Gastroesophageal sphincter (tissue), 3 donors: ENCODE data around the gene TRMT2A.

ENCODE experiments used
- POLR2A ChIP-seq, 2 donors: fragments of 450-650 bp; IDR thresholded peaks; one replicate each; pipeline ENCODE4 v1.6.1; 2017; ENCODE audit warnings: antibody characterized with exemption in 2 of 2, mild to moderate bottlenecking in 2 of 2, moderate library complexity in 1 of 2
- POLR2AphosphoS5 ChIP-seq: sonication (generic); formaldehyde crosslinking; IDR thresholded peaks from one replicate; pipeline ENCODE4 v1.6.1; 2017; ENCODE audit warnings: antibody characterized with exemption
- TF ChIP-seq, protein P1 (sequence below), 4 experiments: fragments of 200-600 bp in 2 of 4; fragments of 450-650 bp in 2 of 4; sonication (generic) in 1 of 4; IDR thresholded peaks; one replicate each; pipeline ENCODE4 v1.5.1; 2017 to 2019; ENCODE audit warnings: antibody characterized with exemption in 4 of 4, mild to moderate bottlenecking in 2 of 4, moderate library complexity in 2 of 4

DNA sequence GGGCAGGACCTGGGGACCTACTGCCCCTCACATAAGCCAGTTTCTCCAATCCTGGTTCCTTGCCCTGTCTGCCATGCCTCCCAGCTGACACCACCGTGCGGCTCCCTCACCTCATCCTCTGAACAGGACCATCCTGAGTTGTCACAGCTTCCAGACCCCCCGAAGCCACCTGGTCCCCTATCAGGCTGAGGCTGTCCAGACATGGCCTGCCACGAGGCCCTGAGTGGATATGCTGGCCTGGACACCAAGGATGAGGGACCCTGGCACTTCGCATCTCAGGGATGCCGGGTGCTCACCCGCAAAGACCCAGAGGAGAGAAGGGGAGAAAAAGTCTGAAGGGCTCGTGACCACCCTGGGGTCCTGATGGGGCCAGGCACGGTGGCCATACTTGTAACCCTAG lies 49.7 kb upstream of the TRMT2A start:
- TF ChIP-seq, protein P1, sequence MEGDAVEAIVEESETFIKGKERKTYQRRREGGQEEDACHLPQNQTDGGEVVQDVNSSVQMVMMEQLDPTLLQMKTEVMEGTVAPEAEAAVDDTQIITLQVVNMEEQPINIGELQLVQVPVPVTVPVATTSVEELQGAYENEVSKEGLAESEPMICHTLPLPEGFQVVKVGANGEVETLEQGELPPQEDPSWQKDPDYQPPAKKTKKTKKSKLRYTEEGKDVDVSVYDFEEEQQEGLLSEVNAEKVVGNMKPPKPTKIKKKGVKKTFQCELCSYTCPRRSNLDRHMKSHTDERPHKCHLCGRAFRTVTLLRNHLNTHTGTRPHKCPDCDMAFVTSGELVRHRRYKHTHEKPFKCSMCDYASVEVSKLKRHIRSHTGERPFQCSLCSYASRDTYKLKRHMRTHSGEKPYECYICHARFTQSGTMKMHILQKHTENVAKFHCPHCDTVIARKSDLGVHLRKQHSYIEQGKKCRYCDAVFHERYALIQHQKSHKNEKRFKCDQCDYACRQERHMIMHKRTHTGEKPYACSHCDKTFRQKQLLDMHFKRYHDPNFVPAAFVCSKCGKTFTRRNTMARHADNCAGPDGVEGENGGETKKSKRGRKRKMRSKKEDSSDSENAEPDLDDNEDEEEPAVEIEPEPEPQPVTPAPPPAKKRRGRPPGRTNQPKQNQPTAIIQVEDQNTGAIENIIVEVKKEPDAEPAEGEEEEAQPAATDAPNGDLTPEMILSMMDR (IDR thresholded peaks at IDR 0.05): no peak
- TF ChIP-seq POLR2AphosphoS5 (no peak), POLR2A (IDR thresholded peaks at IDR 0.05) (no peak)
